NOMO-1 treated with dmso at 0.1 percent for 144 hours (cell line): ENCODE measurements around the gene PNMA8B.
"Not testable (repeated sequence)": the region's sequence is repeated elsewhere in the genome, so short reads cannot be mapped to it uniquely, and the experiment has no call there.

ENCODE experiments used
- DNase-seq: peaks from one replicate; lab custom pipeline; 2025; ENCODE audit not compliant: unreplicated experiment; lab: John Stamatoyannopoulos, UW

Gene PNMA8B

DNA sequence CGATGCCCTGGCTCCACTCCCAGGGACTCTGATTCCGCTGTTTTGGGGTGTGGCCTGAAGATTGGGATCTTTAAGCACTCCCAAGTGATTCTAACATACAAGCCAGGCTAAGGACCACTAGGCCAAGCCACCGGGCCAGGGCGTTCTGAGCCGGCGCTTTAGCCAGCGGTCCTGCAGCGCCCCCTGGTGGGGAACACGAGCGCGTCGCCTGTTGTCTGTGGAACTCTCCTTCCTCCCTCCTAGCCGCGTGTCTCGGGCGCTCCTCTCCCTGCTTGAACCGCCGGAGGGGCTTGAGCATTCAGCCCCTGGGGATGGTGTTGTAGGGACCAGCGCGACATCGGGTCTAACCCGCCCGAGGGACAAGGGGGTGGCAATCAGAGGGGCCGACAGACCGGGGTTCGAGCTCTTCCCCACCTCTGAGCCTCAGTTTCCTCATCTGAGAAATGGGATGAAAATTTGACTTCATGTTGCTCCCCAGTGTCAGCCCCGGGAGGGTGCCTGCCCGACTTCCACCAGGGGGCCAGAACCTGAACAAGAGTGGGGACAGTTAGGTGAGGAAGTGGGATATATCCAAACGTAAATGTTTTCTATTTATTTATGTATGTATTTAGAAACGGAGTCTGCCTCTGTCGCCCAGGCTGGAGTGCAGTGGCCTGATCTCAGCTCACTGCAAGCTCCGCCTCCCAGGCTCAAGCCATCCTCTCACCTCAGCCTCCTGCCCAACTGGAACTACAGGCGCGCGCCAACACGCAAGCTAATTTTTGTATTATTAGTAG lies 18.0 kb upstream of the PNMA8B start:
- peak; percentile 49 for DNase-seq

DNA sequence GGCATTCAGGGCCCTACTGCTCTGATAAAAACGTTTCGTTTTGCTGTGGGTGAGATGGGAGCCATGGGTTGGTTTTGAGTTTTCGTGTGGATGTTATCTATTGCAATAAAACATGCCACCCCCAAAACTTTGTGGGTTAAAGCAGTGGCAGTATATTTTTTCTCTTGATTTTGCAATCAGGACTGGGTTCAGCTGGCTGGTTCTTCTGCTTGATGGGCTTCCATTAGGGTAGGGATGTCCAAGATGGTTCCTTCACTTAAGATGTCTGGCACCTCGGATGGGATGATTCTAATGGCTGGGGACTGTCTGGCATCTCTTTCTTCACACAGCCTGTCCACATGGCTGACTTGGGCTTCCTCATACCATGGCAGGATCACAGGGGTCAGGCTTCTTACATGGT lies 15.6 kb upstream of the PNMA8B start:
- DNase-seq = no peak

DNA sequence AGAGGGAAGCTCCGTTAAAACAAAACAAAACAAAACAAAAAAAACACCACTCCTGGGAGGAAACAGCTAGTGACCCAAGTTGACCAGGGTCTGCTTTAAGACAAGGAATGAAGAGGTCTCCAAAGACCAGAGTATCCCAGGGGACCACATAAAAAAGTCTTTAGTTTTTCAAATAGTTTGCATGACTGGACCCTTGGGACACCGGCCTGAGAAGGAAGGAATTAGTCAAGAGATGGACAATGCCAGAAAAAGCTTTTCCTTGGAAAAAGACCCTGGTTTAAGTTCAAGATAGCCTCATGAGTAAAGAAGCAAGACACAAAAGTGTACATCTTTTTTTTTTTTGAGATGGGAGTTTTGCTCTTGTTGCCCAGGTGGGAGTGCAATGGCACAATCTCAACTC lies 12.5 kb upstream of the PNMA8B start:
- no peak for DNase-seq

DNA sequence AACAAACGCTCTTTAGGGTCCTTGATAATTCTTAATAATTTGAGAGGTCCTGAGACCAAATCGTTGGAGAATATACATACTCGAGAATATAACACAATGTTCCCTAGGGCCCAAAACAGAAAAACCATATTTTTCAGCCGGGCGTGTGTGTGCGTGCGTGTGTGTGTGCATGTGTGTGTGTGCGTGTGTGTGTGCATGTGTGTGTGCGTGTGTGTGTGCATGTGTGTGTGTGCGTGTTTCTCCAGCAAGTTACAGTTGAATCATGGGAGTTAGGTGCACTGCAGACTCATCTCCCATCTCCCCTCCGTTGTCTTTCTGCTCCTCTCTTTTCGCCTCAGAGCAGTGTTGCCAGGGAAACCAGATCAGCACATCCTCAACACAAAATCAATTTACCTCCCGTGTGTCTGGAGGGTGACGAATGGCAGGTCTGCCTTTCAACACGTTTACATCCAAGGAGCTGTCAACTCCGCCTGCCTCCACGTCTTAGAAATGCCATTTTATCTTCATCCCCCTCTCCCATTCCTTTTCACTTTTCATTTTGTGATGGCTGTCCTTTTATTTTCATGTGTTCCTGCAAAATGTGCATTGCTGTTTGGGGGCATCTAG lies 8.3 kb upstream of the PNMA8B start:
- no peak for DNase-seq

DNA sequence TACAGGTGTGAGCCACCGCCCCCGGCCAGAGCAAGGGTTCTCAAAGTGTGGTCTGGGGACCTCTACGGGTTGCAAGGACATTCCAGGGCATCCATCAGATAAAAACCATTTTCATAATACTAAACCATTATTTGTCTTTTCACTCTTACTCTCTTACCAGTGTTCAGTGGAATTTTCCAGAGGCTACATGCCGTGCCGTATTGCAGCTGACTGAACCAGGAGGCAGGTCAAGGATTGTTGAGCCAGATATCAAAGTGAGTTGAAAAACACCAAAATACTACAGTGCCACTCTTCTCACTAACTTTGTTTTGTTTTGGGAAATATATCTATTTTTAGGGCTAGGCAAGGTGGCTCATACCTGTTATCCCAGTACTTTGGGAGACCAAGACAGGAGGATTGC lies 7.2 kb upstream of the PNMA8B start:
- no peak for DNase-seq

DNA sequence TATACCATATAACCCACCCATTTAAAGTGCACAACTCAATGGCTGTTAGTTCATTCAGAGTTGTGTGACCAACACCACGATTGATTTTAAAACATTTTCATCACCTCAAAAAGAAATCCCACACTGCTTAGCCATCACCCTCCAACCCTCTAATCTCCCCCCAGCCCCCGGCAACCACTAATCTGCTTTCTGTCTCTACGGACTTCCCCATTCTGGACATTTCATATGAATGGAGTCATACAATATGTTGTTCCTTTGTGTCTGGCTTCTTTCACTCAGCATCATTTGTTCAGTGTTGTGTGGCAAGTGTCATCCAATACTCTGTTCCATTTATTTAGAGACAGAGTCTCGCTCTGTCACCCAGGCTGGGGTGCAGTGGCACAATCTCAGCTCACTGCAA lies 4.0 kb upstream of the PNMA8B start:
- no peak for DNase-seq

DNA sequence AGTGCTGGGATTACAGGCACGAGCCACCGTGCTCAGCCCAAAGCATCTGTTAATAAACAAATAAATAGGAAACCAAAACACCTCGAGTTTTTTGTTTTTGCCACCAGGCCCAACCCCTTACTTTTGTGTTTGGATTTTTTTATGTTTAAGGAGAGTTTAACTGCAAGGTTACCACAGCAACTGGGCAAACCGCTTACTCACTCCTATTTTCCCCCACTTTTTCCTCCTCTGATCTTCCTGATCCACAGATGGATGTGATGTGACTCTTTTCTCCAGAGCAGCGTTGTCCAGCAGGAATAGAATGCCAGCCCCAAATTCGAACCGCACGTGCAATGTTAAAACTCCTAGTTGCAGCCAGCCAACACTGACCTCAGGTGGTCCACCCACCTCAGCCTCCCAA lies 2.1 kb upstream of the PNMA8B start:
- DNase-seq = no peak

DNA sequence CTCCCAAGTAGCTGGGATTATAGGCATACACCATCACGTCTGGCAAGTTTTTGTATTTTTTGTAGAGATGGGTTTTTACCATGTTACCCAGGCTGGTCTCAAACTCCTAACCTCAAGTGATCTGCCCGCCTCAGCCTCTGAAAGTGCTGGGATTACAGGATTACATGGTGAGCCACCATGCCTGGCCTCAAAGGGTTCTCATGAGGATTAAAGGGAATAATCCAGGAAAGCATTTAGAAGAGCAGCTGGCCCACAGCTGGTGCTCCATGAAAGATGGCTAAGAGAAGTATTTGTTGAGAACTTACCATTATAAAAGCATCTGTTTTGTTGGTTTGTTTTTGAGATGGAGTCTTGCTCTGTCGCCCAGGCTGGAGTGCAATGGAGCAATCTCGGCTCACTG lies 1.2 kb upstream of the PNMA8B start:
- DNase-seq = not testable (repeated sequence)

DNA sequence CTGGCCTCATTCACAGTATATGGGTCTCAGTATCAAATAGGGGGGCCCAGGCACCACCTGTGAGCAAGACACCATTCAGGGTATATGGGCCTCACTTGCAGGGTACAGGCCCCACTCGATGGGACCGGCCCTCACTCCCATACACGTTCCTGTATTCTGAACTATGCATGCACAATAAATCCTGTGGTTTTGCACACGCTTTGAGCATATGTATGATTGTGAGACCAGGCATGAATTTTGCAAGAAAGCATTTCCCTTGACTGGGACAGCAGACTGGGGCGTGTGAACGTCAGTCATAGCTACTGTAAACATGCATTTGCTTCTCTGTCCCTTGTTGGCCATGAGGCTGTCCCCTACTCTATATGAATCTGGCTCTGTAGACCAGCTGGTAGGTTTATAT lies 637 bp upstream of the PNMA8B start:
- no peak for DNase-seq

DNA sequence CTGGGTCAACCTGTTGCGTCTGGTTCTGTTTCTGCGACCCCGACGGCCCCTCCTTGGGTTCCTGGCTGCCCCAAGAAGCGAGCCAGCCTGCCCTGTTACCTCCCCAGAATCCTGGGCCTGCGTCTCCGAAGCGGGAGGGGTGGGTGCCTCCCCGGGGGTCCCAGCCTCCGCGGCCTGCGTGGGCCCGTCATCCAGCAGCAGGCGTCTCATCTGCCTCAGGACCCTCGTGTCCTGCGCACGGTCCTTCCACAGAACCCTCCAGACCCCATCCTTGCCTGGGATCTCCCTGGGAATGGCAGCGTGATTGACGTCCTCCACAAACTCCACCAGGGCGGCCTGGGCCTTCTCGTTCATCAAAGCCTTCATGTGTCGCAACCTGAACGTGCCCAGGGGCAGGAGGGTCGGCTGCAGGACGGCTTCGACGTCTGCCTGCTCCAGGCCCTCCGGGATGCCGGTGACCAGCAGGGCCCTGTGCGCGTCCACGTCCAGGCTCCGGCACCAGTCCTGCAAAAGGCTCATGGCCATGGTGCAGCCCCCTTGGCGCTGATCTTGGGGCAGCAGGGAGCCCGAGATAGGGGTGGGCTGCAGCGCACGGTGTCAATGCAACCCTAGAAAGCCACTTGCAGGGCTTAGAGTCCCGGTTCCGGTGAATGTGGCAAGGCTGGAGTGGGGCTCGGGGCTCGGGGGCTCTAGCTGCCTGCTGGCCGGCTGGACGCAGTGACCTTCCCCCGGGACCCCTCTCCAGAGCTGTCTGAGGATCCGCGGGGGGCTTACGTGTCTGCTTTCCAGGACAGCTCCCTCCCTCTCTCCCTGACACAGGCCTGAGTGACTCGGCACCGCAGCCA lies 504 bp downstream of the PNMA8B start:
- no peak for DNase-seq

DNA sequence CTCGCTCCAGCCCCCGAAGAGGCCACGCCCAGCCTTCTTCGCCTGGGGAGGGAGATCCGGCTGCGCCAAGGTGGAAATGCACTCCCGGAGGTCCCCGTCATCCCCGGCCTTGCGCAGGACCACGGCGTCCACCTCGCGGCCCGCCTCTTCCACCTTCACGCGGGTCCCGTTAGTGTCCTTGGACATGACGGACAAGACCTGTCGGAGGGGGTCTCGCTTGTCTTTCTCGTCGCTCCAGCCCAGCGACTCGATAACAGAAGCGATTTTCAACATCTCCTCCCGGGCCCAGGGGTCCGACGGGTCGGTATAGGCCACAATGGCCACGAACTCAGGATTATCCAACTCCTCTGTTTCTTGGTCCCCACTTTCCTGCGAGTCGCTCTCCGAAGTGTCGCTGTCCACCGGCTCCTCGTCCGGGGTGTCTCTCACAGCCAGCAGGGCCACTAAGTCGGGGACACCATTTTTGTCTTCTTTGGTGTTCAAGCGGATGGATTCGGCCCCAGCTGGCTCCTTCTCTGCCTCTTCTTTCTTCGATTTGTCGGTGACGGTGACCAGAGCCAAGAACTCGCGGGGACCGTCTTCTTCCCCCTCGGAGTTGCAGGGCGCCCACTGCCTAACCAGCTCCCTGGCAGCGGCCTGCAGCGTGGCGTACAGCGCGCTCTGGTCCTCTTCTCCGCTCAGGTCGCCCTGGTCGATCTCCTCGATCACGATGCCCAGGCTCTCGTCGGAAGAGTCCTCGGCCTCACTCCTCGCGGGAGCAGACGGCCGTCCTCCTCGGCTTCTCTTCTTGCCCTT lies 1.3 kb downstream of the PNMA8B start:
- no peak for DNase-seq

DNA sequence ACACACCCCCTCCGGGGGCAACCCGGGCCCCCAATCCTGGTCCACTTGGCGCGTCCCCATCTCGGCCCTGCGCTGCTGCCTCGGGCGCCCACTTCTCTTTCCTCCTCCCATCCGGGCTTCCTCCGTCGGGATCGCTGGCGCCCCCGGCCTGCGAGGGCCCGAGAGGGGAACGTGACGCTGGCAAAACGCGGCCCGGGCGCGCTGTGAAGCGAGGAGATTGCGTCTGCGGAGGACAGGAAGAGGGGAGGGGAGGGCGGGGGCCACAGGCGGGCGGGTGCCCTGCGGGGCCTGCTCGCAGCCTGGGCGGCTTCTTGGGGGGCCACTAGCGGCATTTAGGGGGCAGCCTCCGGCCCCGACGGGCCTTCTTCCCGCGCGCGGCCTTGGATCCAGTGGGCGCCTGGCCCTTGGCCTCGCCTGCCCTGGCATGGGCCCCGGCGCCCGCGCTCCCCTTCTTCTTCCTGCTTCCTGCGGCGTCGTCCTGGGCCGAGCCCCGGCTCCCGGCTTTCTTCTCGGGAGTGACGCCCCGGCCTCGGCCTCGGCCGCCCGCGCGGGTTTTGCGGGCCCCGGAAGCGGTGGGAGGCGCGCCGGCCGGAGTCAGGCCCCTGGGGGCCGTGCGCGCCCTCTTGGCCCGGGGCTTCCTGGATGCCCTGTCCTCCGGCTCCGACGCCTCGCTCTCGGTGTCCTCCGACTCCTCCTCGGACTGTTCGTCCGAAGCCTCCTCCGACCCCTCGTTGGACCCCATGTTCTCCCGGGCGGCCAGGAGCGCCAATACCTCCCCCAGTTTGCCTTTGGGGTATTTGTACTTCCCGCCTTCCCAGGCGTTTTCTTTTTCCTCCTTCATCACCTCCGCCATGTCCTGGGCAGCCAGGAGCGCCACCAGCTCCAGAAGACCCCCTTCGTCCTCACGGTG lies 2.2 kb downstream of the PNMA8B start:
- no peak for DNase-seq

DNA sequence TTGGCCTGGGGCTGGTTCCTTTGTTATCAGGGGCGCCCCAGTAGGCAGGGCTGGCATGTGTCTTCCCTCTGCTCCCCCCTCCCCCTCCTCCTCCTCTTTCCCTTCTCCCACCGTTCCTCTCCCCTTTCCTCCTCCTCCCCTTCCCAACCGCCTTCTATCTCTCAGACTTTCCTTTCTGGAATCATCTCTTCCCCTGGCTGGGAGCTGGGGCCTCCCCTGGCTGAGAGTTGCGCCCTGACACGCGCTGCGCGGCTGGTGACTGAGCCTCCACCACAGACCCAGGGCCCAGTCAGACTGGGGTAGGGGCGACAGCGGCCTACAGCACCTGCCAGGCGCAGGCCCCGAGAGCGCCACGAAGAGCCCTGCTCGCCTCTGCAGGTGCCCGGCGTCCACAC lies 2.8 kb downstream of the PNMA8B start:
- DNase-seq = no peak

DNA sequence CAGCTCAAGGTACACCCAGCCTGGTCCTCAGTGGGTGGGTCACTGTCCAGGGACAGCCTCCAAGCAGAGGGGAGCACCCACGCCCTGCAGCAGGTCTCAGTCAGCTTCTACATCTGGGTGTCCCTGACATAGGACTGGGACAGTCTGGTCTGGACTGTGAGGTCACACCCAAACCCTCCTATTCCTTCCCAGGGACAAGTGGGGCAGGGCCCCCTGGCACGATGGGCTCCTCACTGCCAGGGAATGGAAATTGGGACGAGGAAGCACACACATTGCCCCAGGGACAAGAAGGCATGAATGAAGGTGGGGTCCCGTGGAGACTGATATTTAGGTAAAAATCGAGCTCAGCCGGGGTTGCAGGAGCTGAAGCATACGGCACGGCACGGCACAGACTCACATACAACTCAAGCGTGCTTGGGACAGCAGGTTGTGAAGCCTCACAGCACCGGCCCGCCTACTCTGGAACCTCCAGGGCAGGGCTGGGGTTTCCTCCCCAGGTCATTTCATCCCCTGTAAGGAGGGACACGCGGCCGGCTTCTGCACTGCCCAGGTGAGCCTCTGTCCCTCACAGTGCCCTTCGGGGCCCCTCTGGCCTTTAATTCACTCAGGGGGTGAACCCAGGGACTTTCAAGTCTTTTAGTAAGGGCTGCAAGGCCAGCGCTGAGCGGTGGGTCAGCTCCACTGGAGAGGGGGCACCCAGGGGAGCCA lies 3.5 kb downstream of the PNMA8B start:
- no peak for DNase-seq

DNA sequence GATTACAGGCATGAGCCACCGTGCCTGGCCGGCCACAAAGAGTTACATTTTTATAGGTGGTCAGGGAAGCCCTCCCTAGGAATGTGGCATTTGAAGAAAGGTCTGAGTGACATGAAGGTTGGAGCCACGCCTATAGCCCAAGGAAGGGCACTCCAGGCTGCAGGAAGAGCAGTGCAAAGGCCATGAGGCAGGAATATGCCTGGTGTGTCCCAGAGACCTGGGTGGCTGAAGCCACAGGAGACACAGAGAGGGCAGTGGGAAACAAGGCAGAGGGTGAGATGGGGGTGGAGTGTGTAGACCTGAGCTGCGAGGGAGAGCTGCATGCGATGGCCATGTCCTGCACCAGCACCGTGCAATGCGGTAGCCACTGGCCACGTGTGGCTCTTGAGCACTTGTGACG lies 4.9 kb downstream of the PNMA8B start:
- DNase-seq = no peak

DNA sequence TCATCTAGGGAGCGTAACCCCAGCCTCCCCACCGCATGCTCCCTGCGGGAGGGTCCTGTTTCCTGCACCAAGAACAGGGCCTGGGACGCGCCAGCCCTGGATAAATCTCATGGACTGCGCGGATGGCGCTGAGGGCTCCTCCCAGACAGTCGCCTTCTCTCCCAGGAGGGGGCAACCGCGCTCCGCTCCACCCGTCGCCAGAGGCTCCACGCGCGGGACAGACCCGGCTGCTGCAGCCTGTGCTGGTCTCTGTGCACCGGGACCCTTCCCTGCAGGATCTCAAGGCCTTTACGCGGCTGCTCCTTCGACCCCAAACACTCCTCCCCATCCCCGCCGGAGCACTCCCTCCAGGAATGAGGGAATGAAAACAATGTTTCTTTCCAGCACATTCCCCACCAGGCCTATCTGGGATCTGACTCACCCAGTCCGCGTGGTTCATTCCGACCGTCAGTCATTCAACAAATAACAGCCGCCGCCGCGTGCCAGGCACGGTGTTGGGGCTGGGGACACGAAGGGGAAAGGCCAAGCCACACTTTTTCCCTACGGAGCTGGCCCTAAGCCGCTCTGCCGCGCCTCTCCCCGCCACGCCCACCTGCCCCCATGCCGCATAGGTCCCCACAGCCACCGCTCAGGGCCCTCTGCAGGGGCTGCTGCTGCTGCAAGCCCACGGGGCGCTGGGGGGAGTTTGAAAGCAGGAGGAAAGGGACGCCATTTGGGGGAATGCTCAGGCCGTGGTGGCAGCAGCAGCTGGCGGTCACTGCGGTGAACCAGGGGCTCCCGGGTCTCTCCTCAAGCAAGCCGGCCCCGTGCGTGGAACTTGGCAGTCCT lies 6.0 kb downstream of the PNMA8B start:
- DNase-seq = no peak

DNA sequence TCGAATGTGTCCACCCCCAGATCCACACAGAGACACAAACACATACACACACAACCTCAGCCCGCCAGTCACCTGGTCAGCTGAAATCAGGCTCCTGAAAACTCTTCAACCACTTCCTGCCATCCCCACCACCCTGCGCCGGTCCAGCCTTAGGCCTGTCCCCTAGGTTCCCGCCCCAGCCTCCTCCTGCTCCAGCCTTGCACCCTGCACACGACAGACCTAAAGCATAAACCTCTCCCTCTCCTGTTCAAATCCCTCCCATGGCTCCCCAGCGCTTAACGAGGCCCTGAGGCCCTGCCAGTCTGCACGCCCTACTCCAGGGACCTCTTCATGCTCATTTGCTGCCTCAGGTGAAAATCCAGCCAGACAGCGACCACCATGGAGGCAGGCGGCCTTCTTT lies 7.1 kb downstream of the PNMA8B start:
- no peak for DNase-seq

DNA sequence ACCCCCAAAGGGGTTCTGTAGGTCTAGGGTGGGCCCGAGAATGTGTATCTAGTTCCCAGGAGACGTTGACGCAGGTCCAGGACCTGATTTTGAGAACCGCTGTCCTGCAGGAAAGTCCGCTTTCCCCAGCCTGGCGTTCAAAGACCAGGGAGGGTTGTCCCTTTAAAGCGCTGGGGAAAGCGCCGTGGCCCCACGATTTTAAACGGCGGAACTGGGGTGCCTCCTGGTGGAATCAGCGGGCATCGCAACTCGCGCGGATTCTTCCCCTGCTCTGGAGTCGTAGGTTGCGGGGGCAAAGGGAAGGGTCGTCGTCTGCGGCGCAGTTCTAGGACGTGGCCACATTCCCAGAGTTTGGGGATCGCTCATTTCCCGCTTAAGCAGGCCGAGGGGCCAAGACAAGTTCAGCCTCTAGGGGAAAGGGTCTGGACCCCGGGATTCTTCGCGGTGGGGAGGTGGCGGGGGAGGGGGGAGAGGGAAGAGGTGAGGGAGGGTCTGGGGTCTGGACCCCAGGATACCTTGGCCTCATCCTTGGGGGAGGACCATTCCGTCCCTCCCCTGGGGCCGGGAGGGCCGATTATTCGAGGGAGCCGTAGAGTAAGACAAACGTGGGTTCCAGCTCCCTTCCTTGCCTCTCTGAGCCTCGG lies 7.7 kb downstream of the PNMA8B start:
- DNase-seq = peak; percentile 45
